K562 (cell line): Measurements from ENCODE around the gene RBM34. TPM values are rescaled to one million over a fixed set of nuclear protein-coding genes. Genes with fewer than 3 reads are reported as not detected.
A peak's percentile ranks its signal among the peaks of the same experiment; 100 is the strongest.

ENCODE experiments used
- ADNP ChIP-seq: fragments of 200-800 bp; sonication (Bioruptor generic); IDR thresholded peaks from 2 replicates; pipeline ENCODE4 v1.6.1; 2016; ENCODE audit warnings: missing genetic modification characterization, missing compliant biosample characterization
- CHCHD3 ChIP-seq: fragments of 250-450 bp; sonication (Bioruptor Pico); IDR thresholded peaks from 2 replicates; pipeline ENCODE4 v2.1.2; 2022; ENCODE audit warnings: mild to moderate bottlenecking
- DEAF1 ChIP-seq: fragments of 450-650 bp; formaldehyde crosslinking; IDR thresholded peaks from 2 replicates; pipeline ENCODE4 v1.4.0; 2020; ENCODE audit warnings: mild to moderate bottlenecking, moderate library complexity
- E2F5 ChIP-seq: sonication (generic); formaldehyde crosslinking; IDR thresholded peaks from 2 replicates; pipeline ENCODE4 v1.8.0; 2022; ENCODE audit warnings: mild to moderate bottlenecking, missing genetic modification reagents
- EGR1 ChIP-seq: fragments of 450-650 bp; conservative IDR thresholded peaks from 2 replicates; pipeline ENCODE4 v1.6.1; 2017; ENCODE audit warnings: mild to moderate bottlenecking
- HMG20B ChIP-seq: fragments of 250-450 bp; sonication (Bioruptor Pico); IDR thresholded peaks from 2 replicates; pipeline ENCODE4 v1.5.0; 2021; ENCODE audit warnings: mild to moderate bottlenecking
- IRF1 ChIP-seq: sonication (generic); formaldehyde crosslinking; IDR thresholded peaks from 2 replicates; pipeline ENCODE4 v1.8.0; 2022; ENCODE audit warnings: missing genetic modification reagents, mild to moderate bottlenecking, borderline replicate concordance
- MAX ChIP-seq: sonication (generic); formaldehyde crosslinking; IDR thresholded peaks from 2 replicates; pipeline ENCODE4 v1.9.0; 2022; ENCODE audit warnings: mild to moderate bottlenecking, missing genetic modification reagents
- MITF ChIP-seq: IDR thresholded peaks from 2 replicates; pipeline ENCODE4 v1.6.1; 2014; ENCODE audit warnings: antibody characterized with exemption
- NCOA2 ChIP-seq, 2 experiments: fragments of 450-650 bp; IDR thresholded peaks; 2 replicates each; pipeline ENCODE4 v1.6.1; 2018; ENCODE audit warnings: mild to moderate bottlenecking in 2 of 2, moderate library complexity in 1 of 2; ENCODE audit not compliant: partially characterized antibody in 2 of 2
- POLR3A ChIP-seq: IDR thresholded peaks from 2 replicates; pipeline ENCODE4 v1.6.1; 2011; ENCODE audit warnings: borderline replicate concordance, mild to moderate bottlenecking, moderate library complexity; ENCODE audit not compliant: insufficient read length, insufficient read depth; ENCODE audit errors: extremely low read depth
- PRMT5 ChIP-seq: sonication (generic); formaldehyde crosslinking; IDR thresholded peaks from 2 replicates; pipeline ENCODE4 v1.5.0; 2020; ENCODE audit warnings: missing genetic modification reagents
- PTRF ChIP-seq: fragments of 450-650 bp; IDR thresholded peaks from 2 replicates; pipeline ENCODE4 v1.6.1; 2016; ENCODE audit warnings: mild to moderate bottlenecking, missing genetic modification characterization, missing compliant biosample characterization
- SMAD1 ChIP-seq: fragments of 150-350 bp; IDR thresholded peaks from 2 replicates; pipeline ENCODE4 v1.6.1; 2014; ENCODE audit warnings: low read length, low read depth; ENCODE audit not compliant: partially characterized antibody
- ZBTB17 ChIP-seq: fragments of 450-650 bp; formaldehyde crosslinking; IDR thresholded peaks from 2 replicates; pipeline ENCODE4 v1.4.0; 2020; ENCODE audit warnings: mild to moderate bottlenecking
- ZNF239 ChIP-seq: fragments of 250-450 bp; sonication (Bioruptor Pico); IDR thresholded peaks from 2 replicates; pipeline ENCODE4 v1.4.0; 2020; ENCODE audit warnings: mild to moderate bottlenecking
- ZNF436 ChIP-seq: fragments of 250-450, 450-650 bp; sonication (Bioruptor Pico); formaldehyde crosslinking; IDR thresholded peaks from 2 replicates; pipeline ENCODE4 v1.7.0; 2020; ENCODE audit warnings: mild to moderate bottlenecking
- ZNF589 ChIP-seq: fragments of 200-800 bp; sonication (Bioruptor generic); IDR thresholded peaks from 2 replicates; pipeline ENCODE4 v1.6.1; 2016; ENCODE audit warnings: low read depth, missing genetic modification characterization, missing compliant biosample characterization
- polyA plus RNA-seq, 8 experiments: library from polyadenylated mRNA; depleted of rRNA in 4 of 8; stranded (reverse) in 5 of 8; unstranded in 3 of 8; fragments of >200 nt; fragmentation: Nextera tagmentation in 2 of 8; fragmentation: Illumina TruSeq in 1 of 8; extraction: Ambion mirVana in 2 of 8; extraction: Trizol in 1 of 8; gene quantifications; 2 replicates each; pipeline versions ENCODE4 v1.2.1 to v1.2.3, GENCODE V29; 2011 to 2014; ENCODE audit warnings: inconsistent platforms in 1 of 8, missing spikeins in 1 of 8
- total RNA-seq, 7 experiments: library from RNA; depleted of rRNA in 6 of 7; stranded (reverse); fragments of >200 nt in 6 of 7; fragmentation: Illumina TruSeq in 2 of 7; extraction: Trizol in 2 of 7; gene quantifications; 2 replicates each; pipeline versions ENCODE4 v1.2.1 to v1.2.3, GENCODE V29; 2011 to 2021; ENCODE audit warnings: low replicate concordance in 1 of 7
- TF ChIP-seq, protein P1 (sequence below): sonication (generic); formaldehyde crosslinking; IDR thresholded peaks from 2 replicates; pipeline ENCODE4 v1.8.0; 2022; ENCODE audit warnings: missing genetic modification reagents, mild to moderate bottlenecking, moderate library complexity, borderline replicate concordance
- TF ChIP-seq, protein P2 (sequence below): fragments of 450-650 bp; conservative IDR thresholded peaks from 2 replicates; pipeline ENCODE4 v1.6.1; 2016; ENCODE audit warnings: missing genetic modification characterization, low read depth, mild to moderate bottlenecking, control low read depth, missing compliant biosample characterization

The RBM34 gene
- total and polyA plus RNA-seq, 9 of the 15 experiments (the other 6 are each of a cell fraction or from before 2014, with no cell fraction given): 64.0 to 178 (median 124) TPM

DNA sequence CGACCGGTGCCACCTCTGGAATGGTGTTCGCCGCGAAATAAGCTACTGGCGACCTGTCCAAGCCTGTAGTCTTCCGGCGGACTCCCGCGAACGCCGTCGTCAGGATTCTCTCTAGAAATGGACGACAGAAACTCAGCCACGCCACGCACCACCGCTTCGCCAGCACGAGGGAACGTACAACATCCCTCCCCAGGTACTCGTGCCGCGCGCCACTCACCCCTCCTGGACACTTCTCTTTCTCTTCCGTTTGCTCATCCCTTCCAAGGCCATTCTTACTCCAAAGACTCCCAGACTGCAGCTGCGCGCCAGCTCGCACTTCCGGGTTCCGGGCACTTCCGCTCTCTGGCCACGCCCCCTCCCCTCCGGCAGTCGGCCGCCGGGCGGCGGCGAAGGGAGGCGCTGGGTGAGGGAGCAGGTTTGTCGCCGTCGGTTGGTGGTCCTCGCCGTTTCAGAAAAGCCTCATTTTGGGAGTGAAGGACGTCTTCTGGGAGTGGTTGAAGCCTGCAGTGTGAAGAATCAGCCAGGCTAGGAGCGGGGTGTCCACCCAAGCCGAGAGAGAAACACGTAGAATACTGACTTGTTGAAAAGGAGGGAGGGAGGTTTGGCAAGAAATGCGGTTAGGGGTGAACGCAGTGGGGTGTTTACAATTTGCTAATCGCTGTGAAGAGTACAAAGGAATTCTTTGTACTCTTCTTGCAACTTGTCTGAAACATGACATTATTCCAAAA, at the start of gene RBM34 (continued):
- TF ChIP-seq IRF1 (CRISPR knock-in tag) (0 out of 2 replicates have a peak, but pooled peaks have one; percentile 19), ADNP (tag) (no peak), DEAF1 (peak; percentile 40), ZNF589 (CRISPR knock-in tag) (no peak), PRMT5 (CRISPR knock-in tag) (no peak), ZNF239 (no peak), HMG20B (CRISPR knock-in tag) (no peak), SMAD1 (peak; percentile 77), PTRF (tag) (no peak), ZBTB17 (CRISPR knock-in tag) (peak; percentile 63; the same call in 1 of the 2 replicates), MITF (no peak), EGR1 (peak; percentile 14; the same call in 1 of the 2 replicates), POLR3A (no peak), MAX (peak; percentile 79), ZNF436 (peak; percentile 78), NCOA2 (IDR thresholded peaks at IDR 0.05; ENCODE audit: partially characterized antibody in 2 of 2) (no peak), CHCHD3 (peak; percentile 79; the same call in 1 of the 2 replicates), E2F5 (CRISPR knock-in tag) (0 out of 2 replicates have a peak, but pooled peaks have one; percentile 17)
- TF ChIP-seq, protein P1, sequence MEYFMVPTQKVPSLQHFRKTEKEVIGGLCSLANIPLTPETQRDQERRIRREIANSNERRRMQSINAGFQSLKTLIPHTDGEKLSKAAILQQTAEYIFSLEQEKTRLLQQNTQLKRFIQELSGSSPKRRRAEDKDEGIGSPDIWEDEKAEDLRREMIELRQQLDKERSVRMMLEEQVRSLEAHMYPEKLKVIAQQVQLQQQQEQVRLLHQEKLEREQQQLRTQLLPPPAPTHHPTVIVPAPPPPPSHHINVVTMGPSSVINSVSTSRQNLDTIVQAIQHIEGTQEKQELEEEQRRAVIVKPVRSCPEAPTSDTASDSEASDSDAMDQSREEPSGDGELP (CRISPR knock-in tag): peak; percentile 94
- TF ChIP-seq, protein P2, sequence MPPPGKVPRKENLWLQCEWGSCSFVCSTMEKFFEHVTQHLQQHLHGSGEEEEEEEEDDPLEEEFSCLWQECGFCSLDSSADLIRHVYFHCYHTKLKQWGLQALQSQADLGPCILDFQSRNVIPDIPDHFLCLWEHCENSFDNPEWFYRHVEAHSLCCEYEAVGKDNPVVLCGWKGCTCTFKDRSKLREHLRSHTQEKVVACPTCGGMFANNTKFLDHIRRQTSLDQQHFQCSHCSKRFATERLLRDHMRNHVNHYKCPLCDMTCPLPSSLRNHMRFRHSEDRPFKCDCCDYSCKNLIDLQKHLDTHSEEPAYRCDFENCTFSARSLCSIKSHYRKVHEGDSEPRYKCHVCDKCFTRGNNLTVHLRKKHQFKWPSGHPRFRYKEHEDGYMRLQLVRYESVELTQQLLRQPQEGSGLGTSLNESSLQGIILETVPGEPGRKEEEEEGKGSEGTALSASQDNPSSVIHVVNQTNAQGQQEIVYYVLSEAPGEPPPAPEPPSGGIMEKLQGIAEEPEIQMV (tag): no peak
